ENCODE measurements around the gene DZIP3.

The DZIP3 gene

GRCh38 chr3:108589081-108589997 is at the start of gene DZIP3, which contains the start of gene CIP2A:
Gene DZIP3 (plus strand): TSS chr3:108589722. CDS start chr3:108605407, 15,685 bp downstream.
Gene CIP2A (minus strand): TSS chr3:108589438. CDS start chr3:108589375, 63 bp downstream.
- DNase-seq (ENCODE audit: low read depth in 2 of 2, low spot score in 1 of 2): peak; percentile 59 to 63

- DNase-seq (ENCODE audit: low read depth in 2 of 2, low spot score in 1 of 2): no peak
These were observed 43.3 kb upstream of the DZIP3 start for GRCh38 chr3:108546247-108546646.

- DNase-seq (ENCODE audit: low read depth in 2 of 2, low spot score in 1 of 2): no peak
These were observed 42.8 kb upstream of the DZIP3 start for GRCh38 chr3:108546692-108547091.

- no peak for DNase-seq (ENCODE audit: low read depth in 2 of 2, low spot score in 1 of 2)
These were observed 41.2 kb upstream of the DZIP3 start for GRCh38 chr3:108548304-108548703.

GRCh38 chr3:108548886-108549285 is 40.6 kb upstream of the DZIP3 start:
- DNase-seq (ENCODE audit: low read depth in 2 of 2, low spot score in 1 of 2): no peak

- no peak for DNase-seq (ENCODE audit: low read depth in 2 of 2, low spot score in 1 of 2)
These were observed 37.0 kb upstream of the DZIP3 start for GRCh38 chr3:108552267-108553159.

- no peak for DNase-seq (ENCODE audit: low read depth in 2 of 2, low spot score in 1 of 2)
These were observed 35.3 kb upstream of the DZIP3 start for GRCh38 chr3:108554229-108554628.

- no peak for DNase-seq (ENCODE audit: low read depth in 2 of 2, low spot score in 1 of 2)
These were observed 34.5 kb upstream of the DZIP3 start for GRCh38 chr3:108554913-108555571.

- DNase-seq (ENCODE audit: low read depth in 2 of 2, low spot score in 1 of 2): no peak
These were observed 33.4 kb upstream of the DZIP3 start for GRCh38 chr3:108555966-108556581.

GRCh38 chr3:108562565-108562964 is 27.0 kb upstream of the DZIP3 start:
- no peak for DNase-seq (ENCODE audit: low read depth in 2 of 2, low spot score in 1 of 2)

- DNase-seq (ENCODE audit: low read depth in 2 of 2, low spot score in 1 of 2): no peak
These were observed 25.0 kb upstream of the DZIP3 start for GRCh38 chr3:108564564-108564963.

GRCh38 chr3:108565506-108565905 is 24.0 kb upstream of the DZIP3 start:
- no peak for DNase-seq (ENCODE audit: low read depth in 2 of 2, low spot score in 1 of 2)

GRCh38 chr3:108566599-108566998 is 22.9 kb upstream of the DZIP3 start:
- DNase-seq (ENCODE audit: low read depth in 2 of 2, low spot score in 1 of 2): no peak

- DNase-seq (ENCODE audit: low read depth in 2 of 2, low spot score in 1 of 2): no peak
These were observed 20.2 kb upstream of the DZIP3 start for GRCh38 chr3:108569336-108569735.

- no peak for DNase-seq (ENCODE audit: low read depth in 2 of 2, low spot score in 1 of 2)
These were observed 11.5 kb upstream of the DZIP3 start for GRCh38 chr3:108578064-108578463.

GRCh38 chr3:108588601-108589000 is 921 bp upstream of the DZIP3 start:
- no peak for DNase-seq (ENCODE audit: low read depth in 2 of 2, low spot score in 1 of 2)

- no peak for DNase-seq (ENCODE audit: low read depth in 2 of 2, low spot score in 1 of 2)
These were observed 439 bp downstream of the DZIP3 start for GRCh38 chr3:108589998-108590323.

GRCh38 chr3:108590460-108590859 is 938 bp downstream of the DZIP3 start:
- no peak for DNase-seq (ENCODE audit: low read depth in 2 of 2, low spot score in 1 of 2)

- DNase-seq (ENCODE audit: low read depth in 2 of 2, low spot score in 1 of 2): no peak
These were observed 5.8 kb downstream of the DZIP3 start for GRCh38 chr3:108595321-108595720.

- DNase-seq (ENCODE audit: low read depth in 2 of 2, low spot score in 1 of 2): no peak
These were observed 8.9 kb downstream of the DZIP3 start for GRCh38 chr3:108598375-108598774.

All from stimulated activated CD8-positive, alpha-beta memory T cell treated with anti-CD3 and anti-CD28 coated beads, Interleukin-4, amount 100 ng/mL, for 1 hour (primary cell).